ENCODE data around the gene REC8. TPM values are rescaled to one million over a fixed set of nuclear protein-coding genes. Genes with fewer than 3 reads are reported as not detected.

Gene REC8
- total and polyA plus RNA-seq, 12 donors: 2.5 to 17.7 (median 4.3) TPM

- peak overlapping the region in 1 of 10 donors; percentile 11 for H3K27ac ChIP-seq
- no peaks in the 10 kb centered on the region for H3K4me1 ChIP-seq
- intact Hi-C loops (cut with DNase I): no loop called here
- H3K36me3 ChIP-seq: peaks cover 0 to 62% (median 43%) of the 10 kb centered on the region in 9 donors
- H3K9me3 ChIP-seq: no peaks in the 10 kb centered on the region
- no peak for TF ChIP-seq CTCF (IDR thresholded peaks at IDR 0.05)
- no peak overlapping the region for H3K4me3 ChIP-seq
- DNase-seq (no peak), ATAC-seq (peak in 3 of 8 donors; percentile 8 to 41 (median 12))
- H3K27me3 ChIP-seq: no peaks in the 10 kb centered on the region
- 80 to 85% methylated on average over 9 of the region's 9 CpGs for WGBS, 2 donors
Observed at GRCh38 chr14:24123424-24124417, 48.2 kb upstream of the REC8 start.

- ATAC-seq (no peak), DNase-seq (no peak)
- Histone ChIP-seq H3K27ac (no peak overlapping the region), H3K27me3 (no peaks in the 10 kb centered on the region), H3K4me3 (no peak overlapping the region), H3K9me3 (no peaks in the 10 kb centered on the region), H3K4me1 (peaks cover 13 to 22% (median 17%) of the 10 kb centered on the region in 9 donors), H3K36me3 (peaks cover 0 to 30% (median 14%) of the 10 kb centered on the region in 9 donors)
- intact Hi-C loops (cut with DNase I): no loop called here
- TF ChIP-seq CTCF (IDR thresholded peaks at IDR 0.05): no peak
Observed at GRCh38 chr14:24126939-24127338, 44.9 kb upstream of the REC8 start.

- intact Hi-C loops (cut with DNase I): no loop called here
- Histone ChIP-seq H3K4me3 (no peak overlapping the region), H3K27ac (no peak overlapping the region), H3K27me3 (no peaks in the 10 kb centered on the region), H3K4me1 (peaks cover 14 to 30% (median 22%) of the 10 kb centered on the region in 9 donors), H3K36me3 (peaks cover 0 to 23% (median 7%) of the 10 kb centered on the region in 9 donors), H3K9me3 (no peaks in the 10 kb centered on the region)
- ATAC-seq (no peak), DNase-seq (no peak)
- TF ChIP-seq CTCF (IDR thresholded peaks at IDR 0.05): no peak
- 90 to 95% methylated on average over 2 of the region's 2 CpGs for WGBS, 2 donors
Observed at GRCh38 chr14:24127673-24128072, 44.2 kb upstream of the REC8 start.

- DNase-seq (no peak), ATAC-seq (no peak)
- intact Hi-C loops (cut with DNase I): no loop called here
- WGBS, 2 donors: 90 to 94% methylated on average over 8 of the region's 8 CpGs
- Histone ChIP-seq H3K9me3 (no peaks in the 10 kb centered on the region), H3K4me3 (no peak overlapping the region), H3K36me3 (peaks cover 0 to 4% (median 0%) of the 10 kb centered on the region in 9 donors), H3K4me1 (peaks cover 14 to 36% (median 22%) of the 10 kb centered on the region in 9 donors), H3K27me3 (no peaks in the 10 kb centered on the region), H3K27ac (peak overlapping the region in 1 of 10 donors; percentile 97)
- TF ChIP-seq CTCF (IDR thresholded peaks at IDR 0.05): no peak
Observed at GRCh38 chr14:24129410-24129998, 42.4 kb upstream of the REC8 start.
